ENCODE results near the gene THUMPD3. TPM values are rescaled to one million over a fixed set of nuclear protein-coding genes. Genes with fewer than 3 reads are reported as not detected.

THUMPD3 gene
- total RNA-seq, 6 experiments from 2014 or later, result 46.3 to 59.2 (median 51.9) TPM

GRCh38 chr3:9387322-9387655 is 24.4 kb downstream of the THUMPD3 start:
- Mint-ChIP-seq H3K36me3 (ENCODE audit: low read depth) (peaks cover 50% of the 10 kb centered on the region), H3K27ac (no peak overlapping the region), H3K27me3 (ENCODE audit: insufficient read depth) (peaks cover 2% of the 10 kb centered on the region; the same call in 1 of the 2 replicates), H3K9me3 (no peaks in the 10 kb centered on the region), H3K4me3 (no peak overlapping the region), H3K4me1 (ENCODE audit: low read depth) (peaks cover 38% of the 10 kb centered on the region)
- no peak for TF ChIP-seq CTCF (IDR thresholded peaks at IDR 0.05)
- DNase-seq, result no peak

- H3K27ac Mint-ChIP-seq, result no peak overlapping the region
- no peak overlapping the region for H3K4me3 Mint-ChIP-seq
- no peaks in the 10 kb centered on the region for H3K9me3 Mint-ChIP-seq
- peaks cover 2% of the 10 kb centered on the region; the same call in 1 of the 2 replicates for H3K27me3 Mint-ChIP-seq (ENCODE audit: insufficient read depth)
- H3K36me3 Mint-ChIP-seq (ENCODE audit: low read depth), result peaks cover 46% of the 10 kb centered on the region
- no peak for TF ChIP-seq CTCF (IDR thresholded peaks at IDR 0.05)
- no peak for DNase-seq
- peaks cover 46% of the 10 kb centered on the region for H3K4me1 Mint-ChIP-seq (ENCODE audit: low read depth)
Measured at GRCh38 chr3:9388142-9388541, 25.3 kb downstream of the THUMPD3 start.

- no peak for TF ChIP-seq CTCF (IDR thresholded peaks at IDR 0.05)
- H3K9me3 Mint-ChIP-seq, result no peaks in the 10 kb centered on the region
- no peak for DNase-seq
- peaks cover 2% of the 10 kb centered on the region; the same call in 1 of the 2 replicates for H3K27me3 Mint-ChIP-seq (ENCODE audit: insufficient read depth)
- H3K4me3 Mint-ChIP-seq, result no peak overlapping the region
- peaks cover 50% of the 10 kb centered on the region for H3K4me1 Mint-ChIP-seq (ENCODE audit: low read depth)
- peaks cover 46% of the 10 kb centered on the region for H3K36me3 Mint-ChIP-seq (ENCODE audit: low read depth)
- peak overlapping the region; percentile 11; the same call in 1 of the 2 replicates for H3K27ac Mint-ChIP-seq
Measured at GRCh38 chr3:9388562-9389272, 25.9 kb downstream of the THUMPD3 start.

GRCh38 chr3:9390265-9390888 is 27.5 kb downstream of the THUMPD3 start:
- TF ChIP-seq CTCF (IDR thresholded peaks at IDR 0.05), result no peak
- no peak overlapping the region for H3K27ac Mint-ChIP-seq
- no peaks in the 10 kb centered on the region for H3K9me3 Mint-ChIP-seq
- H3K4me1 Mint-ChIP-seq (ENCODE audit: low read depth), result peaks cover 50% of the 10 kb centered on the region
- no peak for DNase-seq
- H3K27me3 Mint-ChIP-seq (ENCODE audit: insufficient read depth), result no peaks in the 10 kb centered on the region
- no peak overlapping the region for H3K4me3 Mint-ChIP-seq
- peaks cover 51% of the 10 kb centered on the region for H3K36me3 Mint-ChIP-seq (ENCODE audit: low read depth)

GRCh38 chr3:9392041-9392440 is 29.2 kb downstream of the THUMPD3 start:
- Mint-ChIP-seq H3K9me3 (no peaks in the 10 kb centered on the region), H3K36me3 (ENCODE audit: low read depth) (peaks cover 53% of the 10 kb centered on the region), H3K4me3 (peak overlapping the region; percentile 20; the same call in 1 of the 2 replicates), H3K27me3 (ENCODE audit: insufficient read depth) (peaks cover 5% of the 10 kb centered on the region), H3K27ac (peak overlapping the region; percentile 20; the same call in 1 of the 2 replicates), H3K4me1 (ENCODE audit: low read depth) (peaks cover 45% of the 10 kb centered on the region)
- TF ChIP-seq CTCF (IDR thresholded peaks at IDR 0.05), result no peak
- no peak for DNase-seq
